Activated CD8-positive, alpha-beta T cell treated with anti-CD3 and anti-CD28 coated beads for 36 hours (primary cell): ENCODE results near the gene RUNX1. TPM values are rescaled to one million over a fixed set of nuclear protein-coding genes. Genes with fewer than 3 reads are reported as not detected.

Experiments used
- ATAC-seq: fragments of 200-7000 bp; cut with Tn5 transposase; one replicate; pipeline ENCODE4 v1.10.0; 2021; ENCODE audit warnings: mild to moderate bottlenecking, moderate library complexity
- CTCF ChIA-PET: fragments of 350-600 bp; sonication (Branson Sonifier 250); formaldehyde crosslinking; loops from one replicate; lab custom pipeline; 2021; ENCODE audit warnings: antibody characterized with exemption; lab: Charles Lee
- POLR2A ChIA-PET: fragments of 350-600 bp; sonication (Branson Sonifier 250); formaldehyde crosslinking; loops from one replicate; lab custom pipeline; 2021; ENCODE audit warnings: antibody characterized with exemption; lab: Charles Lee
- DNase-seq: peaks from one replicate; pipeline ENCODE4 v3.0.0-alpha.2; 2020
- H3K27ac Mint-ChIP-seq: one replicate; pipeline ENCODE4 v1.8.0; 2021; ENCODE audit warnings: mild to moderate bottlenecking, mixed read lengths
- H3K27me3 Mint-ChIP-seq: one replicate; pipeline ENCODE4 v1.8.0; 2021; ENCODE audit warnings: mixed read lengths
- H3K36me3 Mint-ChIP-seq: one replicate; pipeline ENCODE4 v1.8.0; 2021; ENCODE audit warnings: low read depth, mixed read lengths
- H3K4me1 Mint-ChIP-seq: one replicate; pipeline ENCODE4 v1.8.0; 2021; ENCODE audit warnings: low read depth, mixed read lengths
- H3K4me3 Mint-ChIP-seq: one replicate; pipeline ENCODE4 v1.8.0; 2021; ENCODE audit warnings: mild to moderate bottlenecking, moderate library complexity, mixed read lengths
- H3K9me3 Mint-ChIP-seq: one replicate; pipeline ENCODE4 v1.8.0; 2021; ENCODE audit warnings: mixed read lengths
- CTCF ChIP-seq: fragments of 200-600 bp; IDR thresholded peaks from one replicate; pipeline ENCODE4 v1.8.0; 2022; ENCODE audit warnings: antibody characterized with exemption, mild to moderate bottlenecking
- intact Hi-C: fragments of 100-400 bp; cut with micrococcal nuclease; formaldehyde crosslinking; loops from one replicate; pipeline ENCODE4 v1.10.0; 2022
- total RNA-seq, 2 experiments: library from RNA; stranded (reverse); gene quantifications; one replicate each; pipeline ENCODE4 v1.2.3, GENCODE V29; 2021

The RUNX1 gene
- total RNA-seq, 2 experiments from 2014 or later = 18.7 to 19.0 TPM

- peak overlapping the region; percentile 43 for H3K27ac Mint-ChIP-seq
- no peak for TF ChIP-seq CTCF
Observed at GRCh38 chr21:35021546-35021945, 27.6 kb downstream of the RUNX1 start.

DNA sequence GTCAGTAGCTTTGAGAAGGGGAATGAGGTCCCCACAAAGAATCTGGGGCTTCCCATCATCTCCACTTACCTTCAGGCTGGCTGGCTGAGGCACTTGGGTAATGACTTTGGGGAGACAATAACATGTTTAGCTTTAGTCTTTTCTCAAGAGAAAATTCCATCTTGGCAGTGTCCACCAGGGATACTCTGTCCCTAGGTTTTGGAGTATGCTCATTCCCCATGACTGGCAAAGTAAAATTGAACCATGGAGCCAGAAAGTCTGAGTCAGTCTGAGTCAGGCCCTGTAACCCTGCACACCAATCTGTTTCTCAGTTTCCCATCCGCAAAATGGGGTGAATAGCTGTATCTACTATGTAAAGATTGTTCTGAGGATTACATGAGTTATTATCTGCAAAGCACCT, 28.2 kb downstream of the RUNX1 start:
- Mint-ChIP-seq H3K36me3 (peaks cover 6% of the 10 kb centered on the region), H3K9me3 (peaks cover 4% of the 10 kb centered on the region), H3K27ac (peak overlapping the region; percentile 67), H3K27me3 (no peaks in the 10 kb centered on the region), H3K4me3 (no peak overlapping the region), H3K4me1 (peaks cover 82% of the 10 kb centered on the region)
- ATAC-seq (no peak), DNase-seq (no peak)
- ChIA-PET POLR2A (interaction anchor here (0.7 to 2.8 kb wide), 11 partner anchors 9 to 136 kb away, joined by 3 to 22 read pairs (median 5); no protein-coding TSS in a partner anchor), CTCF (interaction anchor here (0.5 to 4.2 kb wide), 7 partner anchors 9 to 494 kb away, joined by 3 to 15 read pairs (median 4); no protein-coding TSS in a partner anchor)
- intact Hi-C loops = no loop called here
- TF ChIP-seq CTCF = no peak

More at GRCh38 chr21:35021546-35021945, 27.6 kb downstream of the RUNX1 start:
- H3K4me3 Mint-ChIP-seq = no peak overlapping the region
- H3K9me3 Mint-ChIP-seq = peaks cover 4% of the 10 kb centered on the region
- H3K36me3 Mint-ChIP-seq = peaks cover 6% of the 10 kb centered on the region
- H3K4me1 Mint-ChIP-seq = peaks cover 79% of the 10 kb centered on the region
- ChIA-PET CTCF (interaction anchor here (0.8 to 4.2 kb wide), 10 partner anchors 10 to 135 kb away, joined by 3 to 15 read pairs (median 4); no protein-coding TSS in a partner anchor), POLR2A (interaction anchor here (0.7 to 2.8 kb wide), 12 partner anchors 15 to 135 kb away, joined by 3 to 22 read pairs (median 4); no protein-coding TSS in a partner anchor)
- H3K27me3 Mint-ChIP-seq = no peaks in the 10 kb centered on the region
- intact Hi-C loops = no loop called here
- ATAC-seq = no peak
- no peak for DNase-seq

DNA sequence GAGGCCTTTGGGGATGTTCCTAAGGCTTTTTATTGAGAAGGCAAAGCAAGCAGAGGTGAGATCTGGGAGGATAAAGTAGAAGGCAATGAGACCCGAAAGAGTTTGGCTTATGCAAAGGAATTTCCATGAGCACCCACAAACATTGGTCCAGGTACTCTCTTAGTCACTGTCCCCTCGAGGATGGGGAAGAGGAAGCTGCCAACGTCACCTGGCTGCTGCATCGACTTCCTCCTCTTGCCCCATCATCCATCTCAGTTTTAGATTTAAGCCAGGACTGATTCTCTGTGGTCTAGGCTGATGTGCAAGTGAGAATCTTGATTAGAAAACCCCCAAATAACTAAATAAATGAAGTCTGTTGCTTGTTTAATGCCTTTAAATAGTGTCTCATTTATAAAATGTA, 28.7 kb downstream of the RUNX1 start:
- peaks cover 82% of the 10 kb centered on the region for H3K4me1 Mint-ChIP-seq
- peak; percentile 68 for DNase-seq
- H3K27ac Mint-ChIP-seq = peak overlapping the region; percentile 67
- ChIA-PET POLR2A (interaction anchor here (1.0 to 2.8 kb wide), 8 partner anchors 9 to 136 kb away, joined by 4 to 9 read pairs (median 6); no protein-coding TSS in a partner anchor), CTCF (interaction anchor here (0.5 to 4.2 kb wide), 6 partner anchors 13 to 493 kb away, joined by 3 to 15 read pairs (median 5); no protein-coding TSS in a partner anchor)
- TF ChIP-seq CTCF = no peak
- ATAC-seq = peak; percentile 53
- H3K4me3 Mint-ChIP-seq = no peak overlapping the region
- intact Hi-C loops = no loop called here
- peaks cover 4% of the 10 kb centered on the region for H3K9me3 Mint-ChIP-seq
- H3K27me3 Mint-ChIP-seq = no peaks in the 10 kb centered on the region
- H3K36me3 Mint-ChIP-seq = peaks cover 7% of the 10 kb centered on the region

- no peak for ATAC-seq
- H3K4me3 Mint-ChIP-seq = no peak overlapping the region
- TF ChIP-seq CTCF = no peak
- H3K27ac Mint-ChIP-seq = no peak overlapping the region
- H3K4me1 Mint-ChIP-seq = peaks cover 82% of the 10 kb centered on the region
- DNase-seq = no peak
- no peaks in the 10 kb centered on the region for H3K27me3 Mint-ChIP-seq
- H3K36me3 Mint-ChIP-seq = peaks cover 7% of the 10 kb centered on the region
- ChIA-PET CTCF (interaction anchor here (4.2 kb wide), 1 partner anchor 28 kb away, joined by 15 read pairs; no protein-coding TSS in a partner anchor), POLR2A (interaction anchor here (1.0 to 2.8 kb wide), 5 partner anchors 10 to 131 kb away, joined by 3 to 8 read pairs (median 5); no protein-coding TSS in a partner anchor)
- intact Hi-C loops = no loop called here
- H3K9me3 Mint-ChIP-seq = peaks cover 4% of the 10 kb centered on the region
Observed at GRCh38 chr21:35019631-35020032, 29.5 kb downstream of the RUNX1 start.

DNA sequence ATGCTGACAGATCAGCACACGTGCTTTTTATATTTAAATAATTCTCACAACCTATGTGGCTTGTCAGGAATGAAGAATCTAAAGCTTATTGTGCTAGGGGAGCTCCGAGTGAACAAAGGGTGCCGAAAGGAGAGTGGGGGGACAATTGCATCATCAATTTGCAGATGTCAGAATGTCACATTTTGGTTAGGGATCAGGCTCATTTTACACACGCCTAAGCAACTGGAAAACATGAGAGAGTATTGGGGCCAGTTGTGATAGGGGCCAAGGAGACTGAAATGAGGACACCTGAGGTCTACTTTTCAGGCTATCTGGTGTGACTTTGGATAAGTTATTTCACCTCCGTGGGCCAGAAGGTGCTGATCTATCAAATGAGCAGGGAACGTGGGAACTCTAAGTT, 31.8 kb downstream of the RUNX1 start:
- intact Hi-C loops = no loop called here
- Mint-ChIP-seq H3K36me3 (peaks cover 1% of the 10 kb centered on the region), H3K4me3 (no peak overlapping the region), H3K9me3 (no peaks in the 10 kb centered on the region), H3K4me1 (peaks cover 83% of the 10 kb centered on the region), H3K27me3 (no peaks in the 10 kb centered on the region), H3K27ac (peak overlapping the region; percentile 46)
- ChIA-PET CTCF (no interaction called here), POLR2A (interaction anchor here (0.6 to 2.5 kb wide), 9 partner anchors 9 to 75 kb away, joined by 3 to 13 read pairs (median 4); no protein-coding TSS in a partner anchor)
- no peak for TF ChIP-seq CTCF
- ATAC-seq (no peak), DNase-seq (no peak)
